Cardiac muscle cell (in vitro differentiated cells and primary cell): ENCODE measurements around the gene VTI1A. TPM values are rescaled to one million over a fixed set of nuclear protein-coding genes. Genes with fewer than 3 reads are reported as not detected.

Experiments used
- DNase-seq, 2 donors: peaks; one replicate each; pipeline versions ENCODE4 v3.0.0 to v3.0.0-alpha.2; 2010 to 2017; ENCODE audit warnings: low read depth in 1 of 2, low spot score in 1 of 2
- H3K27ac ChIP-seq: fragments of 200-600 bp; sonication (generic); 2 replicates; pipeline ENCODE4 v1.5.1; 2016
- H3K27me3 ChIP-seq: fragments of 200-600 bp; sonication (generic); 2 replicates; pipeline ENCODE4 v1.6.0; 2016; ENCODE audit warnings: control low read depth
- H3K36me3 ChIP-seq: fragments of 200-600 bp; sonication (generic); 2 replicates; pipeline ENCODE4 v1.5.1; 2016; ENCODE audit warnings: control low read depth
- H3K4me1 ChIP-seq: fragments of 200-600 bp; sonication (generic); 2 replicates; pipeline ENCODE4 v1.8.1; 2017; ENCODE audit warnings: low read depth, mild to moderate bottlenecking, mixed run types
- H3K4me3 ChIP-seq: fragments of 200-600 bp; sonication (generic); 2 replicates; pipeline ENCODE4 v1.5.1; 2016; ENCODE audit warnings: mild to moderate bottlenecking
- H3K9me3 ChIP-seq: fragments of 200-600 bp; sonication (generic); 2 replicates; pipeline ENCODE4 v1.5.1; 2017; ENCODE audit warnings: low read depth, mild to moderate bottlenecking, control low read depth
- polyA plus RNA-seq: library from polyadenylated mRNA; unstranded; fragments of >200 nt; fragmentation: Nextera tagmentation; extraction: Ambion mirVana; gene quantifications from 2 replicates; pipeline ENCODE4 v1.2.1, GENCODE V29; 2016
- total RNA-seq: library from RNA; depleted of rRNA; stranded (reverse); fragments of >200 nt; gene quantifications from 2 replicates; pipeline ENCODE4 v1.2.3, GENCODE V29; 2016
- TF ChIP-seq, protein P1 (sequence below): IDR thresholded peaks from 2 replicates; pipeline ENCODE4 v1.5.1; 2012; ENCODE audit warnings: low read depth, mild to moderate bottlenecking, low read length

The VTI1A gene
- total and polyA plus RNA-seq, 2 experiments from 2014 or later: 19.3 to 33.1 TPM

DNA sequence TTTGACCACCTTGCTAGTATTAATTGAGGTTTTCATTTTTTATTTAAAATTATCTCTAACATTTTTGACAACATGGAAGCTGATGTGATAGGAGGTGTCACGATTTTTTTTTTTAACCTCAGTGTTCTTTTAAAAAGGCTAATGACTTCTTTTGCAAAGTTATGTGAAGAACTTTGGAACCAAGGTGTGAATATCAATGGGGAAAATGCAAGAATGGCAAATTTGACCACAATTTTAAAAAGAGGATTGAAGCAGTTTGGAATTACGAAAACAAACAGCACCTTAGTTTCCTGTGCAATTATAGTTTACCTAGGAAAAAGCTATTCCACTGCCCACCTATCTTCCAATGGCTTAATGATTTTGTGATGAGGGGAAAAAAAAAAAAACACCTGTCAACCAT lies 232.4 kb downstream of the VTI1A start:
- Histone ChIP-seq H3K36me3 (no peaks in the 10 kb centered on the region), H3K4me1 (peaks cover 20% of the 10 kb centered on the region), H3K4me3 (no peak overlapping the region), H3K27me3 (no peaks in the 10 kb centered on the region), H3K27ac (no peak overlapping the region), H3K9me3 (no peaks in the 10 kb centered on the region)
- DNase-seq: no peak
- TF ChIP-seq, protein P1, sequence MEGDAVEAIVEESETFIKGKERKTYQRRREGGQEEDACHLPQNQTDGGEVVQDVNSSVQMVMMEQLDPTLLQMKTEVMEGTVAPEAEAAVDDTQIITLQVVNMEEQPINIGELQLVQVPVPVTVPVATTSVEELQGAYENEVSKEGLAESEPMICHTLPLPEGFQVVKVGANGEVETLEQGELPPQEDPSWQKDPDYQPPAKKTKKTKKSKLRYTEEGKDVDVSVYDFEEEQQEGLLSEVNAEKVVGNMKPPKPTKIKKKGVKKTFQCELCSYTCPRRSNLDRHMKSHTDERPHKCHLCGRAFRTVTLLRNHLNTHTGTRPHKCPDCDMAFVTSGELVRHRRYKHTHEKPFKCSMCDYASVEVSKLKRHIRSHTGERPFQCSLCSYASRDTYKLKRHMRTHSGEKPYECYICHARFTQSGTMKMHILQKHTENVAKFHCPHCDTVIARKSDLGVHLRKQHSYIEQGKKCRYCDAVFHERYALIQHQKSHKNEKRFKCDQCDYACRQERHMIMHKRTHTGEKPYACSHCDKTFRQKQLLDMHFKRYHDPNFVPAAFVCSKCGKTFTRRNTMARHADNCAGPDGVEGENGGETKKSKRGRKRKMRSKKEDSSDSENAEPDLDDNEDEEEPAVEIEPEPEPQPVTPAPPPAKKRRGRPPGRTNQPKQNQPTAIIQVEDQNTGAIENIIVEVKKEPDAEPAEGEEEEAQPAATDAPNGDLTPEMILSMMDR: no peak

DNA sequence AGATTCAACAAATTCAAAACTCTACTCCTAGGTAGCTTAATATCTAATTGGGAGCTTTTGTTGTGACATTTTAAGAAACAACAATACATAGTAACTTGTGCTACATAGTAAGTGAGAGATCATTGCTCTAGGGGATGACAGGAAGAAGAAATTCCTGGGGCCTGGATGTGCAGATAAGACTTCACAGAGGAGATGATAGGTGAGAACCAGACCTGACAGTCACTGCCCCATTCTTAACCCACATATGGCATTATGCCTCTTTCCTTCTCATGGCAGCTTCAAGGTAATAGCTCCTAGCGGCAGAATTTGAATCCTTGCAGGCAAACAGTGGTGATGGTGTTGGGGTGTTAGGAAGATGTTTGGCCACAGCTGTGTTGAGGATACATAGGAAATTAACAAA lies 233.6 kb downstream of the VTI1A start:
- TF ChIP-seq, protein P1: no peak
- no peaks in the 10 kb centered on the region for H3K9me3 ChIP-seq
- H3K4me3 ChIP-seq: no peak overlapping the region
- no peaks in the 10 kb centered on the region for H3K36me3 ChIP-seq
- no peak for DNase-seq
- H3K27me3 ChIP-seq: no peaks in the 10 kb centered on the region
- H3K27ac ChIP-seq: no peak overlapping the region
- H3K4me1 ChIP-seq: peaks cover 18% of the 10 kb centered on the region

DNA sequence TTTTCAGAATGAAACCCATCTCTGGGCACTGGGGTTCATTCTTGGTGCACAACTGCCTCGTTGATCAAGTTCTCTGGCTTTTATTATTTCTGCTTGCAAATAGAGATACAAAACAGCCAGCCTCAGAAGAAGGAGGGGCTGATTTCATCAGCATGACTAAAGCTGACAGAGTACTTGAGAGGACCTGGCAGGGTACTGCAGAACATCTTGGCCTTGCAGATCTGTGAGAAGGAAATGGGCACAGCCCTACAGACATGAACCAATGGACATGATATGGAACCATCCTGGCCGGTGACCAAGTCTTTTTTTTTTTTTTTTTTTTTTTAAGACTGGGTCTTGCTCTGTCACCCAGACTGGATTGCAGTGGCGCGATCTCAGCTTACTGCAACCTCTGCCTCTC lies 240.6 kb downstream of the VTI1A start:
- no peaks in the 10 kb centered on the region for H3K36me3 ChIP-seq
- no peaks in the 10 kb centered on the region for H3K4me1 ChIP-seq
- TF ChIP-seq, protein P1: no peak
- peak in 1 of 2 donors; percentile 59 for DNase-seq
- H3K27ac ChIP-seq: no peak overlapping the region
- H3K9me3 ChIP-seq: no peaks in the 10 kb centered on the region
- H3K4me3 ChIP-seq: no peak overlapping the region
- no peaks in the 10 kb centered on the region for H3K27me3 ChIP-seq

DNA sequence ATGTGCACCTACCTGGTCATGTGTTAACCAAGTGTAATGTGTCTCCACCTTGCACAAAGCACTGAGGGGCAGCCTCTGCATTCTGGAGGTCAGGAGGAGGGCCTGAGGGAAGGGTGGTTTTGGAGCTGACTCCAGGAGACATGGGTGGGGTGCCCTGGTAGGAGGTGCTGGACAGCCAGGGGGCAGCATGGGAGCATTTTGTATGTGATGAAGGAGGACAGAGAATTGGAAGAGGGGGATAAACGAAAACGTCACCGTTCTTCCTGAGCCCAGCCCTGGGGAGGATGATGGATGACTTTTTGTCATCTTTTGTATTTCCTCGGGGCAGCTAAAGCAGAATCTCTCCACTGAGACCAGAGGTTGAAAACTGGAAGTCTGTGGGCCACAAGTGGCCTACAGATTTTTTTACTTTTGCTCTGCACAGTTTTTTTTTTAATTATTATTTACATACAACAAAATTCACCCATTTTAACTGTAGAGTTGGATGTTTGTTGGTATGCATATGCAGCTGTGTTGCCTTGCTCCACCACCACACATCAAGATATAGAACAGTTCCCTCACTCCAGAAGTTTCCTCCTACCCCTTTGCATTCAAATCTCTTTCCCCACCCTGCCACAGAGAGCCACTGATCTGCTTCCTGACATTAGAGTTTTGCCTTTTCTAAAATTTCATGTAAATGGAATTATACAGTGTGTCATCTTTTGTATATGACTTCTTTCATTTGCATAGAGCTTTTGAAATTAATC lies 242.5 kb downstream of the VTI1A start:
- Histone ChIP-seq H3K4me1 (no peaks in the 10 kb centered on the region), H3K27ac (no peak overlapping the region), H3K36me3 (no peaks in the 10 kb centered on the region), H3K9me3 (no peaks in the 10 kb centered on the region), H3K27me3 (no peaks in the 10 kb centered on the region), H3K4me3 (no peak overlapping the region)
- peak; percentile 29 to 37 for DNase-seq
- TF ChIP-seq, protein P1: peak; percentile 50

DNA sequence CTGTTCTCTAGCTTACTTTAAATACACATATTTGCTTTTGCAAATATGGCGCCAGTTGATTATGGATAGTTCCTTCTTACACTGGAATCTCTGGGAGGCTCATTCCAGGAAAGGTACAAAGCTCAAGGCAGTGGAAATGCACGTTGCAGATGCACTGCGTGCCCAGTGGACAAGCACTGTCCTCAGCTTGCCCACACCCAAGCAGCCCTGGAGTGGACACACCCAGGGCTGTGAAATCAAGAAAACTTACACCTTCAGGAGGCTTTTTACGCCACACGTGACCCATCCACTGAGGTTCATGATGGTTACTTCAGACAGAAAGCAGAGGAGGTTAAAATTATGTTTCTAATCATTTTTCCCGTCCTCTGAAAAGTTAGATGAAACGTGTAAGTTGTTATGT lies 248.5 kb downstream of the VTI1A start:
- Histone ChIP-seq H3K4me1 (peaks cover 3% of the 10 kb centered on the region), H3K4me3 (no peak overlapping the region), H3K27me3 (no peaks in the 10 kb centered on the region), H3K9me3 (no peaks in the 10 kb centered on the region), H3K36me3 (no peaks in the 10 kb centered on the region), H3K27ac (no peak overlapping the region)
- no peak for DNase-seq
- TF ChIP-seq, protein P1: no peak
